Stimulated activated CD4-positive, alpha-beta T cell treated with anti-CD3 and anti-CD28 coated beads, Interleukin-4, amount 100 ng/mL, for 24 hours (primary cell): ENCODE results near the gene HIRIP3.

Source experiments
- DNase-seq: peaks from one replicate; pipeline ENCODE4 v3.0.0-alpha.2; 2020

Gene HIRIP3

GRCh38 chr16:29958756-29959155 lies 36.7 kb downstream of the HIRIP3 start:
- DNase-seq, result no peak

- DNase-seq, result no peak
Measured at GRCh38 chr16:29951625-29952365, 43.6 kb downstream of the HIRIP3 start.

GRCh38 chr16:29950806-29951461 lies 44.5 kb downstream of the HIRIP3 start:
- DNase-seq, result no peak

- DNase-seq, result no peak
Measured at GRCh38 chr16:29947897-29948296, 47.5 kb downstream of the HIRIP3 start.

- DNase-seq, result no peak
Measured at GRCh38 chr16:29943846-29944799, 51.3 kb downstream of the HIRIP3 start.
